Transverse colon (tissue), 3 donors: ENCODE measurements around the gene MICAL2.

Experiments
- POLR2A ChIP-seq: fragments of 450-650 bp; IDR thresholded peaks from one replicate; pipeline ENCODE4 v1.6.1; 2016; ENCODE audit warnings: antibody characterized with exemption, mild to moderate bottlenecking, moderate library complexity
- TF ChIP-seq, protein P1 (sequence below), 5 experiments: fragments of 200-600 bp in 3 of 5; fragments of 450-650 bp in 2 of 5; sonication (generic) in 3 of 5; IDR thresholded peaks; 1 replicate in 2 of 5; 2 replicates in 3 of 5; pipeline ENCODE4 v1.5.1; 2016 to 2017; ENCODE audit warnings: antibody characterized with exemption in 5 of 5, inconsistent platforms in 3 of 5, mild to moderate bottlenecking in 2 of 5, moderate library complexity in 1 of 5

DNA sequence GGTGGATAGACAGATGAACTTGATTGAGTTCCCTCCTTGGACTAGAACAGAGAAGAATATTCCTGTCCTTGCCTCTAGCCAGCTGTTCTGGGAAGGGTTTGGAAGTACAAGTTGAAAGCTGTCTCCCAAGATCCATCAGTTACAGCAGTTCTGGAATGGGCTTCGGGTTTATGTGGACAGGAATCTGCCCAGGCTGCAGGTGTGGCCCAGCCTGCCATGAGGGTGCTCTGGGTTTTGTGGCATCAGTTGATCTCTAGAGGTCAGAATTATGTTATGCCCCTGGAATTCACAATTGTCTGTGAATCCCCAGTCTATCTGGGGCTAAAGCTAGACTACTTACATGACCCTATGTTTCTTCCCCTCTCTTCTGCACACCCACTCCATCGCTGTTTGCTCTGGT, 4.9 kb upstream of the MICAL2 start:
- TF ChIP-seq, protein P1, sequence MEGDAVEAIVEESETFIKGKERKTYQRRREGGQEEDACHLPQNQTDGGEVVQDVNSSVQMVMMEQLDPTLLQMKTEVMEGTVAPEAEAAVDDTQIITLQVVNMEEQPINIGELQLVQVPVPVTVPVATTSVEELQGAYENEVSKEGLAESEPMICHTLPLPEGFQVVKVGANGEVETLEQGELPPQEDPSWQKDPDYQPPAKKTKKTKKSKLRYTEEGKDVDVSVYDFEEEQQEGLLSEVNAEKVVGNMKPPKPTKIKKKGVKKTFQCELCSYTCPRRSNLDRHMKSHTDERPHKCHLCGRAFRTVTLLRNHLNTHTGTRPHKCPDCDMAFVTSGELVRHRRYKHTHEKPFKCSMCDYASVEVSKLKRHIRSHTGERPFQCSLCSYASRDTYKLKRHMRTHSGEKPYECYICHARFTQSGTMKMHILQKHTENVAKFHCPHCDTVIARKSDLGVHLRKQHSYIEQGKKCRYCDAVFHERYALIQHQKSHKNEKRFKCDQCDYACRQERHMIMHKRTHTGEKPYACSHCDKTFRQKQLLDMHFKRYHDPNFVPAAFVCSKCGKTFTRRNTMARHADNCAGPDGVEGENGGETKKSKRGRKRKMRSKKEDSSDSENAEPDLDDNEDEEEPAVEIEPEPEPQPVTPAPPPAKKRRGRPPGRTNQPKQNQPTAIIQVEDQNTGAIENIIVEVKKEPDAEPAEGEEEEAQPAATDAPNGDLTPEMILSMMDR (IDR thresholded peaks at IDR 0.05) = no peak
- no peak for TF ChIP-seq POLR2A
